Liver (tissue), 9 donors: ENCODE data around the gene TMEFF1. TPM values are rescaled to one million over a fixed set of nuclear protein-coding genes. Genes with fewer than 3 reads are reported as not detected.

Experiments
- DNase-seq: peaks from one replicate; pipeline ENCODE4 v3.0.0-alpha.2; 2017; ENCODE audit warnings: low spot score
- H3K27ac ChIP-seq, 2 donors: one replicate each; pipeline ENCODE4 v1.7.0; 2013; ENCODE audit warnings: inconsistent platforms in 2 of 2, low read length in 2 of 2, control low read depth in 1 of 2, low read depth in 1 of 2, mild to moderate bottlenecking in 1 of 2
- H3K27me3 ChIP-seq, 4 donors: one replicate each; pipeline versions ENCODE4 v1.6.1 to v1.7.0; 2013; ENCODE audit warnings: low read length in 3 of 4, inconsistent platforms in 1 of 4, mild to moderate bottlenecking in 1 of 4, moderate library complexity in 1 of 4; ENCODE audit not compliant: control insufficient read depth in 4 of 4, insufficient read depth in 4 of 4
- H3K36me3 ChIP-seq, 4 donors: one replicate each; pipeline versions ENCODE4 v1.6.1 to v1.7.0; 2013; ENCODE audit warnings: low read length in 3 of 4, mild to moderate bottlenecking in 3 of 4, low read depth in 1 of 4, moderate library complexity in 1 of 4; ENCODE audit not compliant: control insufficient read depth in 4 of 4, insufficient read depth in 3 of 4
- H3K4me1 ChIP-seq, 4 donors: one replicate each; pipeline versions ENCODE4 v1.6.1 to v1.7.0; 2013; ENCODE audit warnings: low read length in 3 of 4, mild to moderate bottlenecking in 3 of 4, moderate library complexity in 1 of 4; ENCODE audit not compliant: control insufficient read depth in 4 of 4, insufficient read depth in 4 of 4
- H3K4me3 ChIP-seq, 3 donors: one replicate each; pipeline versions ENCODE4 v1.6.1 to v1.7.0; 2013; ENCODE audit warnings: low read length in 3 of 3, control low read depth in 1 of 3, low read depth in 1 of 3, mild to moderate bottlenecking in 1 of 3
- H3K9ac ChIP-seq, 2 donors: one replicate each; pipeline ENCODE4 v1.7.0; 2013; ENCODE audit warnings: low read length in 2 of 2, mild to moderate bottlenecking in 2 of 2, moderate library complexity in 2 of 2, control low read depth in 1 of 2, low read depth in 1 of 2
- H3K9me3 ChIP-seq, 4 donors: one replicate each; pipeline versions ENCODE4 v1.6.1 to v1.7.0; 2013; ENCODE audit warnings: low read length in 3 of 4; ENCODE audit not compliant: control insufficient read depth in 4 of 4
- EGR1 ChIP-seq, 2 donors: IDR thresholded peaks; 2 replicates each; pipeline ENCODE4 v1.6.1; 2016 to 2018; ENCODE audit warnings: antibody characterized with exemption in 2 of 2, low read depth in 2 of 2
- GABPA ChIP-seq, 2 donors: IDR thresholded peaks in 1 of 2; conservative IDR thresholded peaks in 1 of 2; 2 replicates each; pipeline ENCODE4 v1.6.1; 2016; ENCODE audit warnings: antibody characterized with exemption in 2 of 2, mild to moderate bottlenecking in 1 of 2, moderate library complexity in 1 of 2
- HNF4A ChIP-seq, 2 donors: conservative IDR thresholded peaks; 2 replicates each; pipeline ENCODE4 v1.6.1; 2016; ENCODE audit warnings: antibody characterized with exemption in 2 of 2, mild to moderate bottlenecking in 2 of 2
- HNF4G ChIP-seq: IDR thresholded peaks from 2 replicates; pipeline ENCODE4 v1.6.1; 2016; ENCODE audit warnings: antibody characterized with exemption
- JUND ChIP-seq, 2 donors: IDR thresholded peaks; 2 replicates each; pipeline ENCODE4 v1.6.1; 2016; ENCODE audit warnings: antibody characterized with exemption in 2 of 2
- RAD21 ChIP-seq, 2 donors: IDR thresholded peaks; 2 replicates each; pipeline ENCODE4 v1.6.1; 2016; ENCODE audit warnings: antibody characterized with exemption in 2 of 2, mild to moderate bottlenecking in 2 of 2
- RXRA ChIP-seq, 2 donors: IDR thresholded peaks; 2 replicates each; pipeline ENCODE4 v1.6.1; 2017 to 2018; ENCODE audit warnings: antibody characterized with exemption in 2 of 2, mild to moderate bottlenecking in 1 of 2
- SP1 ChIP-seq: IDR thresholded peaks from 2 replicates; pipeline ENCODE4 v1.6.1; 2018; ENCODE audit warnings: antibody characterized with exemption, mild to moderate bottlenecking
- TAF1 ChIP-seq: conservative IDR thresholded peaks from 2 replicates; pipeline ENCODE4 v1.6.1; 2016; ENCODE audit warnings: antibody characterized with exemption, mild to moderate bottlenecking
- WGBS: extraction: QIAGEN DNeasy Blood & Tissue Kit; methylation state at CpG from one replicate; pipeline ENCODE4 v1.1.7; 2013; 5-methylcytosine and 5-hydroxymethylcytosine counted together
- polyA plus RNA-seq, 2 donors: library from polyadenylated mRNA; stranded (reverse) in 1 of 2; unstranded in 1 of 2; fragments of 200-250 nt in 1 of 2; fragments of >200 nt in 1 of 2; fragmentation: Nextera tagmentation in 1 of 2; extraction: Ambion mirVana in 1 of 2; gene quantifications; one replicate each; pipeline versions ENCODE4 v1.2.1 to v1.2.3, GENCODE V29; 2013 to 2015
- total RNA-seq, 2 donors: library from RNA; depleted of rRNA; stranded (reverse); fragments of >200 nt; gene quantifications; one replicate each; pipeline ENCODE4 v1.2.3, GENCODE V29; 2014
- TF ChIP-seq, protein P1 (sequence below): IDR thresholded peaks from 2 replicates; pipeline ENCODE4 v1.6.1; 2016; ENCODE audit warnings: antibody characterized with exemption
- TF ChIP-seq, protein P2 (sequence below): IDR thresholded peaks from 2 replicates; pipeline ENCODE4 v1.6.1; 2016; ENCODE audit warnings: antibody characterized with exemption
- TF ChIP-seq, protein P3 (sequence below): IDR thresholded peaks from 2 replicates; pipeline ENCODE4 v1.6.1; 2016; ENCODE audit warnings: antibody characterized with exemption
- TF ChIP-seq, protein P4 (sequence below): IDR thresholded peaks from 2 replicates; pipeline ENCODE4 v1.6.1; 2016; ENCODE audit warnings: antibody characterized with exemption, mild to moderate bottlenecking
- donor health status: healthy.
- donor health status: healthy.
- donor health status: healthy.
- donor health status: healthy.
- donor health status: healthy.

Gene TMEFF1
- total and polyA plus RNA-seq, 4 donors = not detected

DNA sequence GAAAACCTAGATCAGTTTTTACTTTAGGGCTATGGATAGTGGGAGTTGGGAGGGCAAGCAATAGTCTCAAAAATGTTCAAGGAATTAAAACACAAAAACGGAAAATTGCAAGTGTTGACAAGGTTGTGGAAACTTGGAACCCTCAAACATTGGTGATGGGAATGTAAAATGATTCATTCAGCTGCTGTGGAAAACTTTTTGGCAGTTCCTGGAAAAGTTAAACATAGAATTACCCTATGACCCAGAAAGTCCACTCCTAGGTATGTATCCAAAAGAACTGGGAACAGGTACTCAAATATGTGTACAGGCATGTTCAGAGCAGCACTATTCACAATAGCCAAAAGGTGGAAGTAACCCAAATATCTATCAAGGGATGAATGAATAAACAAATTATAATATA lies 47.2 kb upstream of the TMEFF1 start:
- no peak overlapping the region for H3K4me3 ChIP-seq
- peak overlapping the region; percentile 84 to 91 for H3K27ac ChIP-seq
- H3K9ac ChIP-seq = peak overlapping the region in 1 of 2 donors; percentile 52

DNA sequence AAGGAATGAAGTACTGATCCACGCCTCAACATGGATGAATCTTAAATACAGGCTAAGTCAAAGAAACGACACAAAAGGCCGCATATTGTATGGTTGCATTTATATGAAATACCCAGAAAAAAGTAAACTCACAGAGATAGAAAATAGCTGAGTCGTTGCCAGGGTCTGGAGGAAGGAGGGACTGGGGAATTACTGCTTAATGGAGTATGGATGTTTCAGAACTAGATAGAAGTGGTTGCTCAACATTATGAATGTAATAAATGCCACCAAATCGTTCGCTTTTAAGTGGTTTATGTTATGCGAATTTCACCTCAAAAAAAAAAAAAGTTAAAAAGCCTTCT lies 46.8 kb upstream of the TMEFF1 start:
- TF ChIP-seq RAD21 (IDR thresholded peaks at IDR 0.05) (no peak), EGR1 (IDR thresholded peaks at IDR 0.05; ENCODE audit: low read depth in 2 of 2) (peak in 1 of 2 donors; percentile 3)
- Histone ChIP-seq H3K4me1 (peaks cover 0 to 16% (median 11%) of the 10 kb centered on the region in 4 donors), H3K9ac (peak overlapping the region; percentile 47 to 52), H3K36me3 (no peaks in the 10 kb centered on the region), H3K4me3 (peak overlapping the region in 2 of 3 donors; percentile 27 to 93), H3K27ac (peak overlapping the region; percentile 84 to 91), H3K9me3 (no peaks in the 10 kb centered on the region), H3K27me3 (no peaks in the 10 kb centered on the region)
- no peak for DNase-seq
- 35% methylated on average over 7 of the region's 7 CpGs for WGBS

More for the DNA sequence above, 47.2 kb upstream of the TMEFF1 start:
- no peaks in the 10 kb centered on the region for H3K36me3 ChIP-seq
- no peaks in the 10 kb centered on the region for H3K9me3 ChIP-seq
- DNase-seq = no peak
- peaks cover 0 to 16% (median 11%) of the 10 kb centered on the region in 4 donors for H3K4me1 ChIP-seq
- TF ChIP-seq, protein P1, sequence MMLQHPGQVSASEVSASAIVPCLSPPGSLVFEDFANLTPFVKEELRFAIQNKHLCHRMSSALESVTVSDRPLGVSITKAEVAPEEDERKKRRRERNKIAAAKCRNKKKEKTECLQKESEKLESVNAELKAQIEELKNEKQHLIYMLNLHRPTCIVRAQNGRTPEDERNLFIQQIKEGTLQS = peak; percentile 26
- TF ChIP-seq, protein P2, sequence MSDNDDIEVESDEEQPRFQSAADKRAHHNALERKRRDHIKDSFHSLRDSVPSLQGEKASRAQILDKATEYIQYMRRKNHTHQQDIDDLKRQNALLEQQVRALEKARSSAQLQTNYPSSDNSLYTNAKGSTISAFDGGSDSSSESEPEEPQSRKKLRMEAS = peak; percentile 28
- TF ChIP-seq HNF4G = no peak
- no peak for TF ChIP-seq GABPA (IDR thresholded peaks at IDR 0.05 in 1 of 2, conservative IDR thresholded peaks at IDR 0.05 in 1 of 2)
- TF ChIP-seq, protein P3, sequence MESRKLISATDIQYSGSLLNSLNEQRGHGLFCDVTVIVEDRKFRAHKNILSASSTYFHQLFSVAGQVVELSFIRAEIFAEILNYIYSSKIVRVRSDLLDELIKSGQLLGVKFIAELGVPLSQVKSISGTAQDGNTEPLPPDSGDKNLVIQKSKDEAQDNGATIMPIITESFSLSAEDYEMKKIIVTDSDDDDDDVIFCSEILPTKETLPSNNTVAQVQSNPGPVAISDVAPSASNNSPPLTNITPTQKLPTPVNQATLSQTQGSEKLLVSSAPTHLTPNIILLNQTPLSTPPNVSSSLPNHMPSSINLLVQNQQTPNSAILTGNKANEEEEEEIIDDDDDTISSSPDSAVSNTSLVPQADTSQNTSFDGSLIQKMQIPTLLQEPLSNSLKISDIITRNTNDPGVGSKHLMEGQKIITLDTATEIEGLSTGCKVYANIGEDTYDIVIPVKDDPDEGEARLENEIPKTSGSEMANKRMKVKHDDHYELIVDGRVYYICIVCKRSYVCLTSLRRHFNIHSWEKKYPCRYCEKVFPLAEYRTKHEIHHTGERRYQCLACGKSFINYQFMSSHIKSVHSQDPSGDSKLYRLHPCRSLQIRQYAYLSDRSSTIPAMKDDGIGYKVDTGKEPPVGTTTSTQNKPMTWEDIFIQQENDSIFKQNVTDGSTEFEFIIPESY = peak; percentile 18
- TF ChIP-seq EGR1 (IDR thresholded peaks at IDR 0.05; ENCODE audit: low read depth in 2 of 2) = peak; percentile 37 to 47
- TF ChIP-seq RXRA (IDR thresholded peaks at IDR 0.05) = peak; percentile 63 to 76
- TF ChIP-seq RAD21 (IDR thresholded peaks at IDR 0.05) = peak; percentile 6 to 11
- TF ChIP-seq SP1 = peak; percentile 87
- peak in 1 of 2 donors; percentile 69 for TF ChIP-seq JUND (IDR thresholded peaks at IDR 0.05)
- TF ChIP-seq, protein P4, sequence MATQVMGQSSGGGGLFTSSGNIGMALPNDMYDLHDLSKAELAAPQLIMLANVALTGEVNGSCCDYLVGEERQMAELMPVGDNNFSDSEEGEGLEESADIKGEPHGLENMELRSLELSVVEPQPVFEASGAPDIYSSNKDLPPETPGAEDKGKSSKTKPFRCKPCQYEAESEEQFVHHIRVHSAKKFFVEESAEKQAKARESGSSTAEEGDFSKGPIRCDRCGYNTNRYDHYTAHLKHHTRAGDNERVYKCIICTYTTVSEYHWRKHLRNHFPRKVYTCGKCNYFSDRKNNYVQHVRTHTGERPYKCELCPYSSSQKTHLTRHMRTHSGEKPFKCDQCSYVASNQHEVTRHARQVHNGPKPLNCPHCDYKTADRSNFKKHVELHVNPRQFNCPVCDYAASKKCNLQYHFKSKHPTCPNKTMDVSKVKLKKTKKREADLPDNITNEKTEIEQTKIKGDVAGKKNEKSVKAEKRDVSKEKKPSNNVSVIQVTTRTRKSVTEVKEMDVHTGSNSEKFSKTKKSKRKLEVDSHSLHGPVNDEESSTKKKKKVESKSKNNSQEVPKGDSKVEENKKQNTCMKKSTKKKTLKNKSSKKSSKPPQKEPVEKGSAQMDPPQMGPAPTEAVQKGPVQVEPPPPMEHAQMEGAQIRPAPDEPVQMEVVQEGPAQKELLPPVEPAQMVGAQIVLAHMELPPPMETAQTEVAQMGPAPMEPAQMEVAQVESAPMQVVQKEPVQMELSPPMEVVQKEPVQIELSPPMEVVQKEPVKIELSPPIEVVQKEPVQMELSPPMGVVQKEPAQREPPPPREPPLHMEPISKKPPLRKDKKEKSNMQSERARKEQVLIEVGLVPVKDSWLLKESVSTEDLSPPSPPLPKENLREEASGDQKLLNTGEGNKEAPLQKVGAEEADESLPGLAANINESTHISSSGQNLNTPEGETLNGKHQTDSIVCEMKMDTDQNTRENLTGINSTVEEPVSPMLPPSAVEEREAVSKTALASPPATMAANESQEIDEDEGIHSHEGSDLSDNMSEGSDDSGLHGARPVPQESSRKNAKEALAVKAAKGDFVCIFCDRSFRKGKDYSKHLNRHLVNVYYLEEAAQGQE = no peak
- no peak for TF ChIP-seq TAF1
- peak; percentile 64 to 68 for TF ChIP-seq HNF4A (conservative IDR thresholded peaks at IDR 0.05)
- 25% methylated on average over 1 of the region's 1 CpG for WGBS
- no peaks in the 10 kb centered on the region for H3K27me3 ChIP-seq
